Liver (tissue), 9 donors: ENCODE results near the gene ATXN1. TPM values are rescaled to one million over a fixed set of nuclear protein-coding genes. Genes with fewer than 3 reads are reported as not detected.

Experiments used
- DNase-seq: peaks from one replicate; pipeline ENCODE4 v3.0.0-alpha.2; 2017; ENCODE audit warnings: low spot score
- H3K27ac ChIP-seq, 2 donors: one replicate each; pipeline ENCODE4 v1.7.0; 2013; ENCODE audit warnings: inconsistent platforms in 2 of 2, low read length in 2 of 2, control low read depth in 1 of 2, low read depth in 1 of 2, mild to moderate bottlenecking in 1 of 2
- H3K27me3 ChIP-seq, 4 donors: one replicate each; pipeline versions ENCODE4 v1.6.1 to v1.7.0; 2013; ENCODE audit warnings: low read length in 3 of 4, inconsistent platforms in 1 of 4, mild to moderate bottlenecking in 1 of 4, moderate library complexity in 1 of 4; ENCODE audit not compliant: control insufficient read depth in 4 of 4, insufficient read depth in 4 of 4
- H3K36me3 ChIP-seq, 4 donors: one replicate each; pipeline versions ENCODE4 v1.6.1 to v1.7.0; 2013; ENCODE audit warnings: low read length in 3 of 4, mild to moderate bottlenecking in 3 of 4, low read depth in 1 of 4, moderate library complexity in 1 of 4; ENCODE audit not compliant: control insufficient read depth in 4 of 4, insufficient read depth in 3 of 4
- H3K4me1 ChIP-seq, 4 donors: one replicate each; pipeline versions ENCODE4 v1.6.1 to v1.7.0; 2013; ENCODE audit warnings: low read length in 3 of 4, mild to moderate bottlenecking in 3 of 4, moderate library complexity in 1 of 4; ENCODE audit not compliant: control insufficient read depth in 4 of 4, insufficient read depth in 4 of 4
- H3K4me3 ChIP-seq, 3 donors: one replicate each; pipeline versions ENCODE4 v1.6.1 to v1.7.0; 2013; ENCODE audit warnings: low read length in 3 of 3, control low read depth in 1 of 3, low read depth in 1 of 3, mild to moderate bottlenecking in 1 of 3
- H3K9ac ChIP-seq, 2 donors: one replicate each; pipeline ENCODE4 v1.7.0; 2013; ENCODE audit warnings: low read length in 2 of 2, mild to moderate bottlenecking in 2 of 2, moderate library complexity in 2 of 2, control low read depth in 1 of 2, low read depth in 1 of 2
- H3K9me3 ChIP-seq, 4 donors: one replicate each; pipeline versions ENCODE4 v1.6.1 to v1.7.0; 2013; ENCODE audit warnings: low read length in 3 of 4; ENCODE audit not compliant: control insufficient read depth in 4 of 4
- FOXA2 ChIP-seq: IDR thresholded peaks from 2 replicates; pipeline ENCODE4 v1.6.1; 2016; ENCODE audit warnings: antibody characterized with exemption
- HNF4A ChIP-seq, 2 donors: conservative IDR thresholded peaks; 2 replicates each; pipeline ENCODE4 v1.6.1; 2016; ENCODE audit warnings: antibody characterized with exemption in 2 of 2, mild to moderate bottlenecking in 2 of 2
- HNF4G ChIP-seq: IDR thresholded peaks from 2 replicates; pipeline ENCODE4 v1.6.1; 2016; ENCODE audit warnings: antibody characterized with exemption
- JUND ChIP-seq, 2 donors: IDR thresholded peaks; 2 replicates each; pipeline ENCODE4 v1.6.1; 2016; ENCODE audit warnings: antibody characterized with exemption in 2 of 2
- SP1 ChIP-seq: IDR thresholded peaks from 2 replicates; pipeline ENCODE4 v1.6.1; 2018; ENCODE audit warnings: antibody characterized with exemption, mild to moderate bottlenecking
- YY1 ChIP-seq: IDR thresholded peaks from 2 replicates; pipeline ENCODE4 v1.6.1; 2016; ENCODE audit warnings: antibody characterized with exemption, mild to moderate bottlenecking
- ZBTB33 ChIP-seq: IDR thresholded peaks from 2 replicates; pipeline ENCODE4 v1.6.1; 2016; ENCODE audit warnings: antibody characterized with exemption
- WGBS: extraction: QIAGEN DNeasy Blood & Tissue Kit; methylation state at CpG from one replicate; pipeline ENCODE4 v1.1.7; 2013; 5-methylcytosine and 5-hydroxymethylcytosine counted together
- polyA plus RNA-seq, 2 donors: library from polyadenylated mRNA; stranded (reverse) in 1 of 2; unstranded in 1 of 2; fragments of 200-250 nt in 1 of 2; fragments of >200 nt in 1 of 2; fragmentation: Nextera tagmentation in 1 of 2; extraction: Ambion mirVana in 1 of 2; gene quantifications; one replicate each; pipeline versions ENCODE4 v1.2.1 to v1.2.3, GENCODE V29; 2013 to 2015
- total RNA-seq, 2 donors: library from RNA; depleted of rRNA; stranded (reverse); fragments of >200 nt; gene quantifications; one replicate each; pipeline ENCODE4 v1.2.3, GENCODE V29; 2014
- TF ChIP-seq, protein P1 (sequence below): IDR thresholded peaks from 2 replicates; pipeline ENCODE4 v1.6.1; 2016; ENCODE audit warnings: antibody characterized with exemption
- TF ChIP-seq, protein P2 (sequence below): IDR thresholded peaks from 2 replicates; pipeline ENCODE4 v1.6.1; 2016; ENCODE audit warnings: antibody characterized with exemption, mild to moderate bottlenecking
- donor health status: healthy.
- donor health status: healthy.
- donor health status: healthy.
- donor health status: healthy.
- donor health status: healthy.

ATXN1 gene
- total and polyA plus RNA-seq, 4 donors = 4.3 to 29.7 (median 8.2) TPM

DNA sequence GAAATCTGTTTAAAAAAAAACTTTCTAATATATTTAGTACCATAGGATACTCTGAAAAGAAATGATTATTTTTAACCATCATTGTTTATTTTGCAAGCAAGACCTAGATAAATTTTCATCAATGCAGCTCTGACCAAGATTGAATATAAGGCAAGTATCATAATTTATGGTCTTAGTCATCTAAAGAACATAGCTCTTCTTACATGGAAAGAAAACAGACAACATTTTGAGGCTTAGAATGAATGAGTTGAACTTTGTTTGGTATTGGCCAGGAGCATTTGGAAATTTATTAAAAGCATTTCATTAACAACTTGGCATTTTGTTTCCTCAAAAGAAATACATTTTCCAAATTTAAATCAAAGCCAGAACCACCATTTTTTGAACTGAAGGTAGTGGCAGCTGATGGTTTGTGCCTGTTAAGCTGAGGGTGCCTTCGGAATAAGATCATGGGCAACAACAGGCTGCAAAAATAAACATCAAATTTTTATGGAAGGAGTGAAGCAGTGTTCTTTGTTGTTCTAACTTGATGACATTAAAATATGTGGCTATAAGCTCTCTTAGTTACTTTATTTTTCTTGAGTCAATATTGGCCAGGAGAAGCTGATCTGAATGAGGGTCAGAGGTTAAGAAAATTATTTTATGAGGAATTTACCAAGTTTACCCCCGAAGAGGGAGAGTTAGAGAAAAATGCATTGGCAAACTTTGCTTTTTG, 6.7 kb upstream of the ATXN1 start:
- H3K27ac ChIP-seq = no peak overlapping the region
- no peaks in the 10 kb centered on the region for H3K27me3 ChIP-seq
- H3K9me3 ChIP-seq = no peaks in the 10 kb centered on the region

DNA sequence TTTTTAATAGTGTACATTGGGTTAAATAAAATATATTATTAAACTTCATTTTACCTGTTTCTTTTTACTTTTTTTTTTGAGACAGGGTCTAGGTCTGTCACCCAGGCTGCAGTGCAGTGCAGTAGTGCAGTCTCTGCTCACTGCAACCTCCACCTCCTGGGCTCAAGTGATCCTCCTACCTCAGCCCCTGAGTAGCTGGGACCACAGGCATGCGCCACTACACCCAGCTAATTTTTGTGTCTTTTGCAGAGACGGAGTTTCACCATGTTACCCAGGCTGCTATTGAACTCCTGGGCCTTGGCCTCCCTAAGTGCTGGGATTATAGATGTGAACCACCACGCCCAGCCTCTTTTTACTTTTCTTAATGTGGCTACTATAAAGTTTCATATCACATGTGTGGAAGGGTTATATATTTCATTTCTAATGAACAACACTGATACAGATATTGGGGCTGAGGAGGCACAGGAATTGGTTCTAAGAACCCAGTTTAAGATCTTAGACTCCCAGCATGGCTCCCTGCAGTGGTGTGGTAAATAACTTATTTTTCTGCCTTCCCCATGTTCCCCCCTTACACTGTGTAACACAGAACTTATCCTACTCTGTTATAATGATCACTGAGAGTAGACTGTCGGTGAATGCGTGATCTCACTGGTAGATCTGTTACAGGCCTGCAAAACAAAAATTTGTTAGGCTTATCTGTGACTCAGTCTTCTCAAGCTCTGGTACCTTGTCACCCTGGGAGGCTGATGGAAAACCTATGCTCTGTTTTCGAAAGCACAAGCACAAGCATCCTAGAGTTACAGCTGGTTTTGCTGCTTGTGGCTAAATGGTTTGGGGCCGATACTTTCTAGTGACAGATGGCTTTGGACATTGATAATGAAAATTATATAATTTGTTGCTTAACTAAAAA, 5.8 kb upstream of the ATXN1 start:
- Histone ChIP-seq H3K9ac (no peak overlapping the region), H3K4me1 (peaks cover 4 to 31% (median 20%) of the 10 kb centered on the region in 4 donors), H3K9me3 (no peaks in the 10 kb centered on the region), H3K27me3 (no peaks in the 10 kb centered on the region), H3K27ac (no peak overlapping the region), H3K4me3 (no peak overlapping the region), H3K36me3 (peaks cover 0 to 5% (median 0%) of the 10 kb centered on the region in 4 donors)
- TF ChIP-seq JUND (IDR thresholded peaks at IDR 0.05) (no peak), HNF4G (no peak), ZBTB33 (no peak), HNF4A (conservative IDR thresholded peaks at IDR 0.05) (no peak)
- TF ChIP-seq, protein P1, sequence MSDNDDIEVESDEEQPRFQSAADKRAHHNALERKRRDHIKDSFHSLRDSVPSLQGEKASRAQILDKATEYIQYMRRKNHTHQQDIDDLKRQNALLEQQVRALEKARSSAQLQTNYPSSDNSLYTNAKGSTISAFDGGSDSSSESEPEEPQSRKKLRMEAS = no peak
- TF ChIP-seq, protein P2, sequence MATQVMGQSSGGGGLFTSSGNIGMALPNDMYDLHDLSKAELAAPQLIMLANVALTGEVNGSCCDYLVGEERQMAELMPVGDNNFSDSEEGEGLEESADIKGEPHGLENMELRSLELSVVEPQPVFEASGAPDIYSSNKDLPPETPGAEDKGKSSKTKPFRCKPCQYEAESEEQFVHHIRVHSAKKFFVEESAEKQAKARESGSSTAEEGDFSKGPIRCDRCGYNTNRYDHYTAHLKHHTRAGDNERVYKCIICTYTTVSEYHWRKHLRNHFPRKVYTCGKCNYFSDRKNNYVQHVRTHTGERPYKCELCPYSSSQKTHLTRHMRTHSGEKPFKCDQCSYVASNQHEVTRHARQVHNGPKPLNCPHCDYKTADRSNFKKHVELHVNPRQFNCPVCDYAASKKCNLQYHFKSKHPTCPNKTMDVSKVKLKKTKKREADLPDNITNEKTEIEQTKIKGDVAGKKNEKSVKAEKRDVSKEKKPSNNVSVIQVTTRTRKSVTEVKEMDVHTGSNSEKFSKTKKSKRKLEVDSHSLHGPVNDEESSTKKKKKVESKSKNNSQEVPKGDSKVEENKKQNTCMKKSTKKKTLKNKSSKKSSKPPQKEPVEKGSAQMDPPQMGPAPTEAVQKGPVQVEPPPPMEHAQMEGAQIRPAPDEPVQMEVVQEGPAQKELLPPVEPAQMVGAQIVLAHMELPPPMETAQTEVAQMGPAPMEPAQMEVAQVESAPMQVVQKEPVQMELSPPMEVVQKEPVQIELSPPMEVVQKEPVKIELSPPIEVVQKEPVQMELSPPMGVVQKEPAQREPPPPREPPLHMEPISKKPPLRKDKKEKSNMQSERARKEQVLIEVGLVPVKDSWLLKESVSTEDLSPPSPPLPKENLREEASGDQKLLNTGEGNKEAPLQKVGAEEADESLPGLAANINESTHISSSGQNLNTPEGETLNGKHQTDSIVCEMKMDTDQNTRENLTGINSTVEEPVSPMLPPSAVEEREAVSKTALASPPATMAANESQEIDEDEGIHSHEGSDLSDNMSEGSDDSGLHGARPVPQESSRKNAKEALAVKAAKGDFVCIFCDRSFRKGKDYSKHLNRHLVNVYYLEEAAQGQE = no peak
- no peak for DNase-seq
- WGBS = 97% methylated on average over 7 of the region's 7 CpGs

More for the DNA sequence above, 6.7 kb upstream of the ATXN1 start:
- WGBS = 62% methylated on average over 2 of the region's 2 CpGs
- no peak overlapping the region for H3K4me3 ChIP-seq
- TF ChIP-seq YY1 = no peak
- TF ChIP-seq FOXA2 = no peak
- peaks cover 0 to 5% (median 0%) of the 10 kb centered on the region in 4 donors for H3K36me3 ChIP-seq
- DNase-seq = no peak
- H3K4me1 ChIP-seq = peaks cover 4 to 25% (median 18%) of the 10 kb centered on the region in 4 donors
- H3K9ac ChIP-seq = no peak overlapping the region

DNA sequence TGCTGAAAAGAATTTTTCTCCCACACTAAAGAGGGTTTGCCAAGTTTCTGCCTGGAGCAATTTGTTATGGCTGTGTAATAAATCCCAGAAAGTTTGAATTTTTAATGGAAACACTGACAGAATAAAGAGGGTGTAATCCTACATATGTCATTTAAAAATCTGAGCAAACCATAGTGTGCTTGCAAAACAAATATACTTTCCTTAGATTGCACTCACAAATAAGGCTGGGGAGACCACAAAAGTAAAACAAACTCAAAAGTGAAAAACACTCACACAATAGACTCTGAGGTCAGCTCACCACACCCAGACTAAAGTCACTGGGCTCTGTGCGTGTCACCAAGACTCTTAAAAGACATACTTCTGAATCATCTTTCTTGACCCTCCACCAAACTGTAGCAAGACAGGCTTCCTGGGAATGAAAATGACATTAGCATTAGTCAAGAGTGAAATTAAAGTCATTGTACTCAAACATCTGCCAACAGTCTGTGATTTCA, 4.8 kb upstream of the ATXN1 start:
- peaks cover 0 to 5% (median 0%) of the 10 kb centered on the region in 4 donors for H3K36me3 ChIP-seq
- no peak overlapping the region for H3K4me3 ChIP-seq
- H3K27ac ChIP-seq = no peak overlapping the region
- no peak for TF ChIP-seq SP1
- peaks cover 4 to 31% (median 19%) of the 10 kb centered on the region in 4 donors for H3K4me1 ChIP-seq
- no peaks in the 10 kb centered on the region for H3K9me3 ChIP-seq
- H3K9ac ChIP-seq = no peak overlapping the region
- H3K27me3 ChIP-seq = no peaks in the 10 kb centered on the region
- WGBS = 72% methylated on average over 1 of the region's 1 CpG
- DNase-seq = no peak
